Measurements from ENCODE around the gene SRP9.
A peak's percentile ranks its signal among the peaks of the same experiment; 100 is the strongest.

GRCh38 chr1:225746361-225747179 lies 31.1 kb upstream of the SRP9 start:
- TF ChIP-seq CTCF (IDR thresholded peaks at IDR 0.05) = peak in 3 of 6 experiments; percentile 47 to 51 (median 50)
- TF ChIP-seq POLR2A (IDR thresholded peaks at IDR 0.05) = peak; percentile 53 to 66
